ENCODE data around the gene PSMD13. TPM values are rescaled to one million over a fixed set of nuclear protein-coding genes. Genes with fewer than 3 reads are reported as not detected.
"Not testable (repeated sequence)": the region's sequence is repeated elsewhere in the genome, so short reads cannot be mapped to it uniquely, and the experiment has no call there.

Gene PSMD13
- total and polyA plus RNA-seq, 2 donors (not counting 1 experiment from before 2014, with no cell fraction given): 98.0 to 104 TPM

GRCh38 chr11:286977-287820 lies 50.4 kb downstream of the PSMD13 start:
- Histone ChIP-seq H2AFZ (ENCODE audit: insufficient read depth, low read depth, low read length, poor library complexity, severe bottlenecking) (peak overlapping the region; percentile 89), H3K9ac (ENCODE audit: low read length) (peak overlapping the region; percentile 74), H3K27me3 (replicated peaks in 1 of 4; ENCODE audit: control extremely low read depth in 1 of 4, control insufficient read depth in 3 of 4, insufficient read depth in 4 of 4, low read length in 3 of 4) (peaks cover 0 to 35% (median 11%) of the 10 kb centered on the region in 4 experiments), H3K4me3 (ENCODE audit: control extremely low read depth in 1 of 5, extremely low read depth in 1 of 5, insufficient read depth in 1 of 5, low read depth in 2 of 5, low read length in 4 of 5) (peak overlapping the region in 3 of 5 experiments; percentile 62 to 76 (median 72)), H3K4me2 (replicated peaks; ENCODE audit: low read depth, low read length, poor library complexity, severe bottlenecking) (peak overlapping the region; percentile 99), H3K4me1 (ENCODE audit: control insufficient read depth in 2 of 2, insufficient read depth in 2 of 2, low read length in 2 of 2) (peaks cover 20 to 31% of the 10 kb centered on the region in 2 donors)
- H3K4me3 Mint-ChIP-seq: peak overlapping the region; percentile 89
- H3K9me3 Mint-ChIP-seq (ENCODE audit: insufficient read depth); H3K79me2 ChIP-seq (ENCODE audit: control insufficient read depth, insufficient read depth, low read length); DNase-seq; H3K9me3 ChIP-seq (ENCODE audit: control extremely low read depth in 1 of 3, control insufficient read depth in 2 of 3, insufficient read depth in 1 of 3, low read length in 2 of 3); H3K36me3 ChIP-seq (replicated peaks in 1 of 2; ENCODE audit: control extremely low read depth in 1 of 2, control insufficient read depth in 1 of 2, extremely low read depth in 1 of 2, insufficient read depth in 2 of 2, low read length in 1 of 2); H3K27ac ChIP-seq (ENCODE audit: low read length in 2 of 2); ATAC-seq (ENCODE audit: low read depth); H4K20me1 ChIP-seq (ENCODE audit: control insufficient read depth, insufficient read depth, low read length, poor library complexity, severe bottlenecking): not testable (repeated sequence)
- CTCF ChIA-PET: interaction anchor here (0.8 to 5.6 kb wide), 2 partner anchors 11 to 37 kb away, joined by 3 to 35 read pairs; no protein-coding TSS in a partner anchor
- intact Hi-C loops (cut with micrococcal nuclease): loop anchor here (5.0 kb wide), 1 partner anchor 50 kb away; the partner anchor contains the start of genes PSMD13 and SIRT3
- H3K27me3 Mint-ChIP-seq: peaks cover 25% of the 10 kb centered on the region
- WGBS (ENCODE audit: insufficient coverage): 85% methylated on average over 15 of the region's 27 CpGs
- POLR2A ChIA-PET: interaction anchor here (0.9 kb wide), 2 partner anchors 19 to 519 kb away, joined by 4 to 5 read pairs; no protein-coding TSS in a partner anchor
- peak overlapping the region; percentile 46 for H3K27ac Mint-ChIP-seq
- peaks cover 29% of the 10 kb centered on the region for H3K4me1 Mint-ChIP-seq

DNA sequence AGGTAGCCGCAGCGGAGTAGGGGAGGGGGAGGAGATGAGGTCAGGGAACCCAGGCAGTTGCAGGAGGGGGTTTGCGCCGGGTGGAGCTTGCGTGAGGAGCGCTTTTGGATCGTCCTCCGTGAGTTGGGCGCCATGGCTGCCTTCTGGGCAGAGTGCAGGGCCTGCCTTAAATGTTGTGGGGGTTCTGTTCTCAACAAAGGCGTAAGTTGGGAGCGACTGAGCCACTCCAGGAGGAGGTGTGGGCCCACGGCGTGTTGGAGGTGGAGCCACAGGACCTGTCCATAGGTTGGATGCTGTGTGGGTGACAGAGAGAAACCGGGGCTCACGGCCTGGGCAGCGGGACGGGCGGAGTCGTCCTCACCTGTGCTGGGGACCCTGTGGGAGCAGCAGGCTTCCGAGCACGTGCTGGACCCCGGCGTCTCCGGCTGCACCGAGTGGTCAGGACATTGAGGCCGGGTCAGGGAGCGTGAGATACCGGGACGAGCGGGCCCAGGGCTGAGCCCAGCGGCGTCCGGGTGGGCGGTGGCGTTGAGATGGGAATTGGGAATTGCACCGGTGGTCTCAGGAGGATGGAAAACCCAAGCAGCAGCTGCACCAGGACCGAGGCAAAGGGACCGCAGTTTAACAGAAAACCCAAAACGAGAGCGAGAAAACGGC lies 51.2 kb downstream of the PSMD13 start:
- ChIA-PET CTCF (interaction anchor here (0.8 to 5.6 kb wide), 2 partner anchors 12 to 38 kb away, joined by 3 to 35 read pairs; no protein-coding TSS in a partner anchor), POLR2A (interaction anchor here (0.6 to 2.7 kb wide), 6 partner anchors 8 to 68 kb away, joined by 3 to 11 read pairs (median 4); no protein-coding TSS in a partner anchor)
- peaks cover 8% of the 10 kb centered on the region for H3K79me2 ChIP-seq (ENCODE audit: control insufficient read depth, insufficient read depth, low read length)
- peaks cover 18 to 25% of the 10 kb centered on the region in 2 donors for H3K4me1 ChIP-seq (ENCODE audit: control insufficient read depth in 2 of 2, insufficient read depth in 2 of 2, low read length in 2 of 2)
- DNase-seq: no peak
- no peaks in the 10 kb centered on the region for H4K20me1 ChIP-seq (ENCODE audit: control insufficient read depth, insufficient read depth, low read length, poor library complexity, severe bottlenecking)
- H3K27ac ChIP-seq (ENCODE audit: low read length in 2 of 2): peak overlapping the region in 1 of 2 donors; percentile 55
- H3K4me2 ChIP-seq (replicated peaks; ENCODE audit: low read depth, low read length, poor library complexity, severe bottlenecking): peak overlapping the region; percentile 99
- H3K9ac ChIP-seq (ENCODE audit: low read length): peak overlapping the region; percentile 74
- peaks cover 0 to 28% (median 7%) of the 10 kb centered on the region in 4 experiments for H3K27me3 ChIP-seq (replicated peaks in 1 of 4; ENCODE audit: control extremely low read depth in 1 of 4, control insufficient read depth in 3 of 4, insufficient read depth in 4 of 4, low read length in 3 of 4)
- 19% methylated on average over 41 of the region's 41 CpGs for WGBS (ENCODE audit: insufficient coverage)
- peak overlapping the region; percentile 89 for H2AFZ ChIP-seq (ENCODE audit: insufficient read depth, low read depth, low read length, poor library complexity, severe bottlenecking)
- no peaks in the 10 kb centered on the region for H3K36me3 ChIP-seq (replicated peaks in 1 of 2; ENCODE audit: control extremely low read depth in 1 of 2, control insufficient read depth in 1 of 2, extremely low read depth in 1 of 2, insufficient read depth in 2 of 2, low read length in 1 of 2)
- Mint-ChIP-seq H3K4me3 (peak overlapping the region; percentile 89), H3K27me3 (peaks cover 17% of the 10 kb centered on the region), H3K4me1 (peaks cover 21% of the 10 kb centered on the region), H3K27ac (peak overlapping the region; percentile 83), H3K9me3 (ENCODE audit: insufficient read depth) (no peaks in the 10 kb centered on the region)
- ATAC-seq (ENCODE audit: low read depth): no peak
- no peak for TF ChIP-seq EZH2 (IDR thresholded peaks at IDR 0.05; ENCODE audit: borderline replicate concordance, insufficient read depth, low read depth, low read length, poor library complexity, severe bottlenecking)
- TF ChIP-seq, protein P1, sequence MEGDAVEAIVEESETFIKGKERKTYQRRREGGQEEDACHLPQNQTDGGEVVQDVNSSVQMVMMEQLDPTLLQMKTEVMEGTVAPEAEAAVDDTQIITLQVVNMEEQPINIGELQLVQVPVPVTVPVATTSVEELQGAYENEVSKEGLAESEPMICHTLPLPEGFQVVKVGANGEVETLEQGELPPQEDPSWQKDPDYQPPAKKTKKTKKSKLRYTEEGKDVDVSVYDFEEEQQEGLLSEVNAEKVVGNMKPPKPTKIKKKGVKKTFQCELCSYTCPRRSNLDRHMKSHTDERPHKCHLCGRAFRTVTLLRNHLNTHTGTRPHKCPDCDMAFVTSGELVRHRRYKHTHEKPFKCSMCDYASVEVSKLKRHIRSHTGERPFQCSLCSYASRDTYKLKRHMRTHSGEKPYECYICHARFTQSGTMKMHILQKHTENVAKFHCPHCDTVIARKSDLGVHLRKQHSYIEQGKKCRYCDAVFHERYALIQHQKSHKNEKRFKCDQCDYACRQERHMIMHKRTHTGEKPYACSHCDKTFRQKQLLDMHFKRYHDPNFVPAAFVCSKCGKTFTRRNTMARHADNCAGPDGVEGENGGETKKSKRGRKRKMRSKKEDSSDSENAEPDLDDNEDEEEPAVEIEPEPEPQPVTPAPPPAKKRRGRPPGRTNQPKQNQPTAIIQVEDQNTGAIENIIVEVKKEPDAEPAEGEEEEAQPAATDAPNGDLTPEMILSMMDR (IDR thresholded peaks at IDR 0.05): no peak
- intact Hi-C loops (cut with micrococcal nuclease): loop anchor here (1.0 to 5.0 kb wide), 3 partner anchors 8 to 51 kb away; partner anchors contain the start of genes PSMD13 and SIRT3
- peak overlapping the region; percentile 62 to 78 (median 72) for H3K4me3 ChIP-seq (ENCODE audit: control extremely low read depth in 1 of 5, extremely low read depth in 1 of 5, insufficient read depth in 1 of 5, low read depth in 2 of 5, low read length in 4 of 5)
- H3K9me3 ChIP-seq (ENCODE audit: control extremely low read depth in 1 of 3, control insufficient read depth in 2 of 3, insufficient read depth in 1 of 3, low read length in 2 of 3): peaks cover 0 to 5% (median 0%) of the 10 kb centered on the region in 3 donors

Measured in B cell (primary cell).